ENCODE data around the gene ANKRD45. TPM values are rescaled to one million over a fixed set of nuclear protein-coding genes. Genes with fewer than 3 reads are reported as not detected.

The ANKRD45 gene
- total and polyA plus RNA-seq, 2 donors (not counting 1 experiment from before 2014, with no cell fraction given): 0.06 TPM; not detected in 1

DNA sequence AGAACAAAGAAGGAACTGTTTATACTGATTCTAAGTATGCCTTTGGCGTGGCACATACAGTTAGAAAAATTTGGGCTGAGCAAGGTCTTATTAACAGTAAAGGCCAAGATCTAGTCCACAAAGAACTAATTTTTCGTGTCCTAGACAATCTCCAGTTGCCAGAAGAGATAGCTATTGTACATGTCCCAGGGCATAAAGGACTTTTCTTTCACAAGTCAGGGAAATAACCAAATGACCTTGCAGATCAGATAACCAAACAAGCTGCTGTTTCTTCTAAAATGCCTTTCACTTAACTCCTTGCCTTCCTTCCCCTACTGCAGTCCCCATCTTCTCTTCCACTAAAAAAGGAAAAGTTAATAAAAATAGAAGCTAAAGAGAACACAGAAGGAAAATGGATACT lies 30.5 kb downstream of the ANKRD45 start:
- Histone ChIP-seq H3K4me1 (ENCODE audit: control insufficient read depth in 2 of 2, insufficient read depth in 2 of 2, low read length in 2 of 2) (no peaks in the 10 kb centered on the region), H3K27ac (ENCODE audit: low read length in 2 of 2) (no peak overlapping the region), H4K20me1 (ENCODE audit: control insufficient read depth, insufficient read depth, low read length, poor library complexity, severe bottlenecking) (no peaks in the 10 kb centered on the region), H2AFZ (ENCODE audit: insufficient read depth, low read depth, low read length, poor library complexity, severe bottlenecking) (no peak overlapping the region), H3K79me2 (ENCODE audit: control insufficient read depth, insufficient read depth, low read length) (no peaks in the 10 kb centered on the region), H3K4me2 (replicated peaks; ENCODE audit: low read depth, low read length, poor library complexity, severe bottlenecking) (no peak overlapping the region), H3K9me3 (ENCODE audit: control extremely low read depth in 1 of 3, control insufficient read depth in 2 of 3, insufficient read depth in 1 of 3, low read length in 2 of 3) (peaks cover 0 to 8% (median 0%) of the 10 kb centered on the region in 3 donors), H3K9ac (ENCODE audit: low read length) (no peak overlapping the region), H3K4me3 (ENCODE audit: control extremely low read depth in 1 of 5, extremely low read depth in 1 of 5, insufficient read depth in 1 of 5, low read depth in 2 of 5, low read length in 4 of 5) (no peak overlapping the region), H3K27me3 (replicated peaks in 1 of 4; ENCODE audit: control extremely low read depth in 1 of 4, control insufficient read depth in 3 of 4, insufficient read depth in 4 of 4, low read length in 3 of 4) (peaks cover 0 to 2% (median 0%) of the 10 kb centered on the region in 4 experiments), H3K36me3 (replicated peaks in 1 of 2; ENCODE audit: control extremely low read depth in 1 of 2, control insufficient read depth in 1 of 2, extremely low read depth in 1 of 2, insufficient read depth in 2 of 2, low read length in 1 of 2) (no peaks in the 10 kb centered on the region)
- DNase-seq: no peak
- ChIA-PET POLR2A (no interaction called here), CTCF (interaction anchor here (0.6 kb wide), 1 partner anchor 636 kb away, joined by 3 read pairs; no protein-coding TSS in a partner anchor)
- no peaks in the 10 kb centered on the region for H3K4me1 Mint-ChIP-seq
- intact Hi-C loops (cut with micrococcal nuclease): no loop called here
- H3K27ac Mint-ChIP-seq: no peak overlapping the region
- H3K9me3 Mint-ChIP-seq (ENCODE audit: insufficient read depth): no peaks in the 10 kb centered on the region
- TF ChIP-seq EZH2 (IDR thresholded peaks at IDR 0.05; ENCODE audit: borderline replicate concordance, insufficient read depth, low read depth, low read length, poor library complexity, severe bottlenecking): no peak
- TF ChIP-seq, protein P1, sequence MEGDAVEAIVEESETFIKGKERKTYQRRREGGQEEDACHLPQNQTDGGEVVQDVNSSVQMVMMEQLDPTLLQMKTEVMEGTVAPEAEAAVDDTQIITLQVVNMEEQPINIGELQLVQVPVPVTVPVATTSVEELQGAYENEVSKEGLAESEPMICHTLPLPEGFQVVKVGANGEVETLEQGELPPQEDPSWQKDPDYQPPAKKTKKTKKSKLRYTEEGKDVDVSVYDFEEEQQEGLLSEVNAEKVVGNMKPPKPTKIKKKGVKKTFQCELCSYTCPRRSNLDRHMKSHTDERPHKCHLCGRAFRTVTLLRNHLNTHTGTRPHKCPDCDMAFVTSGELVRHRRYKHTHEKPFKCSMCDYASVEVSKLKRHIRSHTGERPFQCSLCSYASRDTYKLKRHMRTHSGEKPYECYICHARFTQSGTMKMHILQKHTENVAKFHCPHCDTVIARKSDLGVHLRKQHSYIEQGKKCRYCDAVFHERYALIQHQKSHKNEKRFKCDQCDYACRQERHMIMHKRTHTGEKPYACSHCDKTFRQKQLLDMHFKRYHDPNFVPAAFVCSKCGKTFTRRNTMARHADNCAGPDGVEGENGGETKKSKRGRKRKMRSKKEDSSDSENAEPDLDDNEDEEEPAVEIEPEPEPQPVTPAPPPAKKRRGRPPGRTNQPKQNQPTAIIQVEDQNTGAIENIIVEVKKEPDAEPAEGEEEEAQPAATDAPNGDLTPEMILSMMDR (IDR thresholded peaks at IDR 0.05): no peak
- WGBS (ENCODE audit: insufficient coverage): 81% methylated on average over 2 of the region's 2 CpGs
- peaks cover 7% of the 10 kb centered on the region for H3K27me3 Mint-ChIP-seq
- ATAC-seq (ENCODE audit: low read depth): no peak
- H3K4me3 Mint-ChIP-seq: no peak overlapping the region

DNA sequence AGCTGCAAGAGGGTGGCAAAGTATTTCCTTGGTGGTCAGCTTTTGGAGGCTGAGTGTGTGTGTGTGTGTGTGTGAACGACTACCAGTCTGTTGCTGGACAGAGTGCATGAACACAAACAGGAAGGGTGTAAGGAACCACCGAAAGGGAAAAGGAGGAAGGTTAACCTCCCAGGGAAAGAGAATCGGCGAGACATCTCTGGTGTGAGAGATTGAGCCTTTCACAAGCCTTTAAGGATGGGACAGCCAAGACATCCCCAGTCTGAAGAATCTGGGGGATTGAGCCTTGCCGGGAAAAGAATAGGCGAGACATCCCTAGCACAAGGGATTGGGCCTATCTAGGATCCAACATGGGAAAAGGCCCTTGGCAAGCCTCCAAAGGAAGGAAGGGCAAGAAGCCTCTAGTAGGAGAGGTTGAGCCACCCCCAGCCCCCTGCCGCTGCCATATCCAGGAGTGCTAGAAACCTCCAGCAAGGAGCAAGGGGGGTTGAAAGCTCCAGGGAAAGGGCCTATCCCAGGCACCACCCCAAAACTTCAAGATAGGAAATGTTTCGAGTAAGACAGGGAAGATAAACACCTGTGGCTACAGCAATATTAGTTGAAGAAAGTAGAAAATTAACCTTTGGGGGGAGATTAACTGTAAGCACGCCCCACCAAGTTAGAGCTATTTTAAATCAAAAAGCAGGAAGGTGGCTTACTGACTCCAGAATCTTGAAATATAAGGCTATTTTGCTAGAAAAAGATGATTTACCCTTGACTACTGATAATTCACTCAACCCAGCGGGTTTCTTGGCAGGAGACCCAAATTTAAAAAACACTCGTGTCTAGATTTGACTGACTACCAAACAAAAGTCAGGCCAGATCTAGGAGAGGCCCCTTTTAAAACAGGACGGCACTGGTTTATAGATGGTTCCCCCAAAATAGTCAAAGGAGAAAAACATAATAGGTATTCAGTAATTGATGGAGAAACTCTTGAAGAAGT lies 31.3 kb downstream of the ANKRD45 start:
- no peaks in the 10 kb centered on the region for H4K20me1 ChIP-seq (ENCODE audit: control insufficient read depth, insufficient read depth, low read length, poor library complexity, severe bottlenecking)
- H3K4me2 ChIP-seq (replicated peaks; ENCODE audit: low read depth, low read length, poor library complexity, severe bottlenecking): no peak overlapping the region
- TF ChIP-seq, protein P1 (IDR thresholded peaks at IDR 0.05): no peak
- no peak for TF ChIP-seq EZH2 (IDR thresholded peaks at IDR 0.05; ENCODE audit: borderline replicate concordance, insufficient read depth, low read depth, low read length, poor library complexity, severe bottlenecking)
- POLR2A ChIA-PET: no interaction called here
- Mint-ChIP-seq H3K9me3 (ENCODE audit: insufficient read depth) (no peaks in the 10 kb centered on the region), H3K27me3 (peaks cover 7% of the 10 kb centered on the region), H3K27ac (no peak overlapping the region), H3K4me1 (no peaks in the 10 kb centered on the region), H3K4me3 (no peak overlapping the region)
- no peak overlapping the region for H2AFZ ChIP-seq (ENCODE audit: insufficient read depth, low read depth, low read length, poor library complexity, severe bottlenecking)
- ATAC-seq (ENCODE audit: low read depth) (no peak), DNase-seq (no peak)
- no peak overlapping the region for H3K27ac ChIP-seq (ENCODE audit: low read length in 2 of 2)
- peaks cover 0 to 2% (median 0%) of the 10 kb centered on the region in 4 experiments for H3K27me3 ChIP-seq (replicated peaks in 1 of 4; ENCODE audit: control extremely low read depth in 1 of 4, control insufficient read depth in 3 of 4, insufficient read depth in 4 of 4, low read length in 3 of 4)
- intact Hi-C loops (cut with micrococcal nuclease): no loop called here
- H3K4me3 ChIP-seq (ENCODE audit: control extremely low read depth in 1 of 5, extremely low read depth in 1 of 5, insufficient read depth in 1 of 5, low read depth in 2 of 5, low read length in 4 of 5): no peak overlapping the region
- H3K9ac ChIP-seq (ENCODE audit: low read length): no peak overlapping the region
- WGBS (ENCODE audit: insufficient coverage): 92% methylated on average over 7 of the region's 12 CpGs
- no peaks in the 10 kb centered on the region for H3K4me1 ChIP-seq (ENCODE audit: control insufficient read depth in 2 of 2, insufficient read depth in 2 of 2, low read length in 2 of 2)
- H3K36me3 ChIP-seq (replicated peaks in 1 of 2; ENCODE audit: control extremely low read depth in 1 of 2, control insufficient read depth in 1 of 2, extremely low read depth in 1 of 2, insufficient read depth in 2 of 2, low read length in 1 of 2): no peaks in the 10 kb centered on the region
- CTCF ChIA-PET: interaction anchor here (0.6 kb wide), 1 partner anchor 636 kb away, joined by 3 read pairs; no protein-coding TSS in a partner anchor
- H3K79me2 ChIP-seq (ENCODE audit: control insufficient read depth, insufficient read depth, low read length): no peaks in the 10 kb centered on the region
- peaks cover 0 to 8% (median 0%) of the 10 kb centered on the region in 3 donors for H3K9me3 ChIP-seq (ENCODE audit: control extremely low read depth in 1 of 3, control insufficient read depth in 2 of 3, insufficient read depth in 1 of 3, low read length in 2 of 3)

All from B cell (primary cell).